HL-60/S4 treated with phorbol 12-myristate 13-acetate at 8.2 ng/mL for 4 days and 3 days (cell line): ENCODE measurements around the gene VWA8.
"Not testable (repeated sequence)": the region's sequence is repeated elsewhere in the genome, so short reads cannot be mapped to it uniquely, and the experiment has no call there.

Experiments
- in situ Hi-C: fragments of 300-500 bp; cut with MboI; formaldehyde crosslinking; loops from 2 replicates; pipeline ENCODE4 v1.15.0; 2022; ENCODE audit warnings: low sequenced_read_pairs

The VWA8 gene

GRCh38 chr13:41624041-41624440, 336.9 kb downstream of the VWA8 start:
- in situ Hi-C loops: no loop called here

GRCh38 chr13:41622432-41623429, 338.2 kb downstream of the VWA8 start:
- in situ Hi-C loops: no loop called here

- in situ Hi-C loops: no loop called here
Observed at GRCh38 chr13:41621716-41622431, 339.0 kb downstream of the VWA8 start.

- in situ Hi-C loops: not testable (repeated sequence)
Observed at GRCh38 chr13:41617633-41618032, 343.3 kb downstream of the VWA8 start.

- in situ Hi-C loops: no loop called here
Observed at GRCh38 chr13:41616151-41616550, 344.8 kb downstream of the VWA8 start.

- in situ Hi-C loops: no loop called here
Observed at GRCh38 chr13:41615528-41615855, 345.4 kb downstream of the VWA8 start.

- in situ Hi-C loops: no loop called here
Observed at GRCh38 chr13:41614671-41615527, 346.0 kb downstream of the VWA8 start.

- in situ Hi-C loops: no loop called here
Observed at GRCh38 chr13:41613984-41614661, 346.8 kb downstream of the VWA8 start.

- in situ Hi-C loops: no loop called here
Observed at GRCh38 chr13:41613471-41613870, 347.4 kb downstream of the VWA8 start.

- in situ Hi-C loops: no loop called here
Observed at GRCh38 chr13:41611385-41611784, 349.5 kb downstream of the VWA8 start.

GRCh38 chr13:41610404-41610803, 350.5 kb downstream of the VWA8 start:
- in situ Hi-C loops: no loop called here

- in situ Hi-C loops: no loop called here
Observed at GRCh38 chr13:41609828-41610227, 351.1 kb downstream of the VWA8 start.

- in situ Hi-C loops: no loop called here
Observed at GRCh38 chr13:41608839-41609177, 352.1 kb downstream of the VWA8 start.

- in situ Hi-C loops: no loop called here
Observed at GRCh38 chr13:41608111-41608838, 352.6 kb downstream of the VWA8 start.

GRCh38 chr13:41606646-41607045, 354.3 kb downstream of the VWA8 start:
- in situ Hi-C loops: no loop called here

GRCh38 chr13:41605319-41606285, 355.3 kb downstream of the VWA8 start:
- in situ Hi-C loops: no loop called here

- in situ Hi-C loops: no loop called here
Observed at GRCh38 chr13:41603917-41604316, 357.0 kb downstream of the VWA8 start.

- in situ Hi-C loops: no loop called here
Observed at GRCh38 chr13:41601718-41602445, 359.0 kb downstream of the VWA8 start.
